GM12865 (cell line): Measurements from ENCODE around the gene PPFIA1.
A peak's percentile ranks its signal among the peaks of the same experiment; 100 is the strongest.

ENCODE experiments used
- DNase-seq: peaks from one replicate; pipeline ENCODE4 v3.0.0; 2010; ENCODE audit warnings: low read depth
- H3K4me3 ChIP-seq: 2 replicates; pipeline ENCODE4 v1.5.1; 2011; ENCODE audit warnings: mild to moderate bottlenecking, low read depth, low read length, control low read depth
- CTCF ChIP-seq: IDR thresholded peaks from 2 replicates; pipeline ENCODE4 v1.5.1; 2011; ENCODE audit warnings: low read length, control low read depth, low read depth, inconsistent platforms; ENCODE audit not compliant: insufficient read depth; ENCODE audit errors: missing control alignments

Gene PPFIA1

GRCh38 chr11:70311616-70312015, 41.1 kb downstream of the PPFIA1 start:
- TF ChIP-seq CTCF = no peak
- no peak for DNase-seq
- H3K4me3 ChIP-seq = no peak overlapping the region

- no peak for DNase-seq
- no peak overlapping the region for H3K4me3 ChIP-seq
- TF ChIP-seq CTCF = no peak
Measured at GRCh38 chr11:70312401-70313357, 42.2 kb downstream of the PPFIA1 start.

GRCh38 chr11:70313945-70314344, 43.5 kb downstream of the PPFIA1 start:
- peak; percentile 27 for DNase-seq
- no peak for TF ChIP-seq CTCF
- H3K4me3 ChIP-seq = no peak overlapping the region

GRCh38 chr11:70314730-70315129, 44.2 kb downstream of the PPFIA1 start:
- H3K4me3 ChIP-seq = no peak overlapping the region
- DNase-seq = peak; percentile 61
- no peak for TF ChIP-seq CTCF

GRCh38 chr11:70315716-70316115, 45.2 kb downstream of the PPFIA1 start:
- no peak for DNase-seq
- H3K4me3 ChIP-seq = no peak overlapping the region
- TF ChIP-seq CTCF = no peak

- H3K4me3 ChIP-seq = no peak overlapping the region
- no peak for DNase-seq
- no peak for TF ChIP-seq CTCF
Measured at GRCh38 chr11:70317581-70318305, 47.3 kb downstream of the PPFIA1 start.
